Stimulated activated CD4-positive, alpha-beta T cell treated with anti-CD3 and anti-CD28 coated beads, Interleukin-12 subunit alpha, Interleukin-12 subunit beta, amount 100 ng/mL, for 48 hours (primary cell): Measurements from ENCODE around the gene EXD3.
"Not testable (repeated sequence)": the region's sequence is repeated elsewhere in the genome, so short reads cannot be mapped to it uniquely, and the experiment has no call there.

Source experiments
- DNase-seq, 3 donors: peaks; one replicate each; pipeline ENCODE4 v3.0.0-alpha.2; 2020; ENCODE audit warnings: low read depth in 2 of 3, low spot score in 1 of 3

EXD3 gene, protein sequence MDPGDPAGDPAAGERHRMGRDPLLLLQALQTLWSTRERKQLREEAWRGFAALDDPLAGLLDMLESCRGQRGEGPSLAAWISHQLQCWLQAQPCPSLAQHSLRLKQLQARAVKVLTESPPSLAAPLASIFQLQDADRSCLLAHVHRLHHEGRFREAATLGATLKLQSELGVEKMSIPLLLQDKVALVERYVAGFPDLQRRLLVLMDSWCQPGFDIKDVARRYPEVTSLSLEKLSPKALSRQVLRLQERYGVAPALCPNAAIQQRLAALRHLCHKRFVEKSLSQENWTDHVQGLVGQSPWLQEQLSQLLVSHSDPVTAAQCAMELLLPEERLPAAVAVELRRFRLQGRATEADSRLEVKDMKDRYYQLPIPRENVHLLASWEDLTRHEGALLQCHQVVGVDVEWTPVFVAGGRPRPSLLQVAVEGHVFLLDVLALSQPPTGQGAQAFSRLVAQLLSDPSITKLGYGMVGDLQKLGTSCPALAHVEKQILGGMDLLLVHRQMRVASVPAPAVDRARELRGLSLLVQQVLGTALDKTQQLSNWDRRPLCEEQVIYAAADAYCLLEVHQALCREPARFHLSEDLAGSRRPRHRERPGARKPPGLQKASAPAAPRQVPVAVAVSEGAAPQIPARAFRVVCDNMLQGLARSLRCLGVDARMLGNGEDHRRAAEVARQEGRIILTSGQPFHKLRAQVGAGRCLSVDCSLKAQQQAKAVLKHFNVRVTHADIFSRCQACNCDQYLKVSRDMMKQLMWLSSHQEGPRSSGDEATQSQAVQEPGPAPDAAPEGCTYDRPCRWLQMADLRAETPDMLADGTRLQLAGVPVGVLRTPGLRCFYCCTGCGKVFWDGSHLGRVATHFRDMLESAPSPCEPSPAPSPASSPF

GRCh38 chr9:137422604-137423513 is at the start of gene EXD3, which contains the start of gene NOXA1:
Gene EXD3, minus strand, starts transcription at chr9:137423162. Its CDS starts 27,805 bp downstream, at chr9:137395357.
Gene NOXA1, plus strand, starts transcription at chr9:137423393. Its CDS starts 137 bp downstream, at chr9:137423530.
- DNase-seq, result peak; percentile 93 to 97 (median 95)

DNA sequence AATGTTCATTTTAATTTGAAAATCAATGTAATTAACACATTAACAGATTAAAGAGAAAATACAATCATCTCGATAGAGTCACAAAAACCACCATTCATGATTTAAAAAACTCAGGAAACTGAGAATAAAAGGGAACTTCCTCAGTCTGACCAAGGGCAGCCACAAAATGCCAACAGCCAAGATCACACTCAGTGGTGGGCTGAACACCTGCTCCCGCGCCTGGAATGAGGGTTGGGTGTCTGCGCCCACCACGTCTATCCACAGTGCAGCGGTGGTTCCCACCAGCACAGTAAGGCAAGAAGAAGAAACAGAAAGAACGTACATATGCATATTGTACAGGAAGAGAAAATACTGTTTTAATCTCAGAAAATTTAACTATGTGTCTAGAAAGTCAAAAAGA is 47.8 kb upstream of the EXD3 start:
- DNase-seq, result no peak

DNA sequence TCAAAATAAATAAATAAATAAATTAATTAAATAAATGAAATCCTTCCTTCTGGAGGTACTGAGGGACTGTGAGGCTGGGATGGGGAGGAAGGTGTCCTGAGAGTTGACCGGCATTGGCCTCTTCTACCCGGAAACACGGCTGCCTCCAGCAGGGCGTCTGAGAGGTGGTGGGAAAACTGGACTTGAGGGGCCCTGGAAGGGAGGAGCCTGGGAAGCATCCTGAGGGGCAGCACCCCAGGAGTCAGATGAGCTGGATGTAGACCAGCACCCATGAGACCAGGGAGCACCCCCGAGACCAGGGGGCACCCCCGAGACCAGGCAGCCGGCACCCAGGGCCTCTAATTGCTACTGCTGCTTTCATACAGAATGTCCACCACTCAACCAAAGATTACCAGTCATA is 44.9 kb upstream of the EXD3 start:
- DNase-seq, result no peak

GRCh38 chr9:137467161-137467581 is 44.2 kb upstream of the EXD3 start:
- DNase-seq, result no peak

DNA sequence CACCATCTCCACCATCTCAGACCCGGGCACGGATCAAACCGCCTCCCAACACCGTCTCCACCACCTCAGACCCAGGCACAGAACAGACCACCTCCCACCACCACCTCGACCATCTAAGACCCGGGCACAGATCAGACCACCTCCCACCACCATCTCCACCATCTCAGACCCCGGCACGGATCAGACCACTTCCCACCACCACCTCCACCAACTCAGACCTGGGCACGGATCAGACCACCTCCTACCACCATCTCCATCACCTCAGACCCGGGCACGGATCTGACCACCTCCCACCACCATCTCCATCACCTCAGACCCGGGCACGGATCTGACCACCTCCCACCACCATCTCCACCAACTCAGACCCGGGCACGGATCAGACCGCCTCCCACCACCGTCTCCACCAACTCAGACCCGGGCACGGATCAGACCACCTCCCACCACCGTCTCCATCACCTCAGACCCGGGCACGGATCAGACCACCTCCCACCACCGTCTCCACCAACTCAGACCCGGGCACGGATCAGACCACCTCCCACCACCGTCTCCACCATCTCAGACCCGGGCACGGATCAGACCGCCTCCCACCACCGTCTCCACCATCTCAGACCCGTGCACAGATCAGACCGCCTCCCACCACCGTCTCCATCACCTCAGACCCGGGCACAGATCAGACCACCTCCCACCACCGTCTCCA is 43.6 kb upstream of the EXD3 start:
- DNase-seq, result not testable (repeated sequence)

GRCh38 chr9:137465720-137466388 is 42.9 kb upstream of the EXD3 start:
- no peak for DNase-seq

DNA sequence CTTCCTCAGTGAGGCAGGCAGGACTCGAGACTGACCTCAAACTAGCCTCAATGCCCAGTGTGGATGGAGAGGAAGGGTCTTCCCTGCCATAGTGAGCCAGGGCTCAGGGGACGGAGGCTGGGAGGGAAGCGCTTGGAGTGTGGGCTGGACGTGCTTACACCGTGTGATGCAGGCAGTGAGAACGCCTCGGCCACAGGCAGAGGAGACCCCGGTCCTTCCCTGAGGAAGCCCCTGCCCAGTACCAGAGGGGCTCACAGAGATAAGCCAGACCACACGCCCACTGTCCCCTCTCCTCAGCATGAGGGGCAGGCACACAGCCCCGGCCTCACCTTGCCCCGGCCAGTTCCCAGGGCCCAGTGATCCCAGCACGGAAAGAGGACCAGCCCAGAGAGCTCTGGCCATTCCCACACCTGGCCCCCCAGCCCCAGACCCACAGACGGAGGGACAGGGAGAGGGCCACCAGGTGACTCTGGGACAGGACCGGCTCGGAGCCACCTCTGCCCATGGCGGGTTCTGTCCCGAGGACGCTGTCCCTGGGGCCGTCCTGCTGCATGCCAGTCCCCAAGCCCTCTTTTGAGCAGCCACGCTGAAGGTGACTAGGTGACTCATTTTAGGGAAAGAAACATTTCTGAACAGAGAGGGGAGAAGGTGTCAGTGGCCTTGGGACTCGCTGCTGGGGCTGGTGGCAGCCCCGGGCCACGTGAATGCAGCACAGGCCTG is 42.2 kb upstream of the EXD3 start:
- no peak for DNase-seq

DNA sequence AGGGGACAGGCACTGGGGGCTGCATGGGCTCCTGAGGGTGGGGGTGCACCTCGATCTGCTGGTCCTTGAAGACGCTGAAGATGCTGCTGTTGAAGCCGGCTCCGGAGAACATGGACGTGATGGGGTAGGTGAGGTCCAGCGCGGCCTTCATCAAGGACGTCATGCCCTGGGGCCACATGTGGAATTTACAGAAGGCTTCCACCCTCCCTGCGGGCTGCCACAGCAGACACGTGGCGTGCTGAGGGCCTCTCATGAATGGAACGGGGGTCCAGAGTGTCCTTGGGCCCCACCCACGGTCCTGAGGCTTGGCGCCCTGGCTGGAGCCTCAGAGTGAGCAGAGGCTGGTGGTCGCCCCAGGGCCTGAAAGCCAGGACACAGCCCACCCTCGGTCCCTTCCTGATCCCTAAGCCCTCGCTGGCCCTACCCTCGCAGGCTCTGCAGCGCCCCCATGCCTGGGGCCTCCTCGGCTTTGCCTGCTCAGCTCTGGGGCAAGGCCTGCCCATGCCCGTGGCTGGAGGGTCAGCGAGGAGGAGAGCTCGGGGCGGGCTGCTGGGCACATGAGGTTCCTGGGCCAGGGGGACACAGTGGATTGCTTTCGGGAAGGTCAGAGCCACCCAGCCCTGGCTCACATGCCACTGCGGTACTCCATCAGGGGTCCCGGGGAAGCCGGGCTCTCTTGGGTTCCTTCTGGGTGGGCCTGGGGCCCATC is 41.5 kb upstream of the EXD3 start:
- DNase-seq, result no peak

- DNase-seq, result no peak
Measured at GRCh38 chr9:137463931-137464290, 40.9 kb upstream of the EXD3 start.

GRCh38 chr9:137462986-137463930 is 40.3 kb upstream of the EXD3 start:
- DNase-seq, result no peak

DNA sequence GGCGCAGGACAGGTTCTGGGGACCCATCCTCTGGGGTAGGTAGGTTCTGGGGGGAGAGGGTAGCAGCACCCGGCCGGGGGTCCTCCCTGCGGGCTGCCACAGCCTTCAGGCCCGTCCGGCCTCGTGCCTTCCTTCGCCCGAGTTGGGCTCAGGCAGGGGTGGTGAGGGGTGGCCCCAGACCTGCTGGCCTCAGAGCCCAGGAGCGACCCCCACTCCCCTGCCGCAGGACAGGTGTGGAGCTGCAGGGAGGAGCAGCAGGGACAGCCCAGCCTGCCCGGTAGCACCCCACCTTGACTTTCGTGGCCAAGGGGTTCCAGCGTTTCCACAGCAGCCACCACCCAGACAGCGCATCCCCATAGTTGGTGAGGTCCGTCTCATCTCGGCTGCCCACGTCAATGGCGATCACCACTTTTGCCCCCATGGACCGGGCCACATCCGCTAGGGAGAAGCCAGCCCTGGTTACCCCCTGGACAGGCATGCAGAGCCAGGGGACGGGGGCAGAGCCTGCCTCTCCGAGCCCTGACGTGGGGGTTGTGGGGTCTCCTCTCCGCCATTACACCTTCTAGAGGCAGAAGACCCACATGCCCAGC is 39.5 kb upstream of the EXD3 start:
- no peak for DNase-seq

GRCh38 chr9:137461663-137462395 is 38.9 kb upstream of the EXD3 start:
- peak; percentile 72 to 77 (median 73) for DNase-seq

DNA sequence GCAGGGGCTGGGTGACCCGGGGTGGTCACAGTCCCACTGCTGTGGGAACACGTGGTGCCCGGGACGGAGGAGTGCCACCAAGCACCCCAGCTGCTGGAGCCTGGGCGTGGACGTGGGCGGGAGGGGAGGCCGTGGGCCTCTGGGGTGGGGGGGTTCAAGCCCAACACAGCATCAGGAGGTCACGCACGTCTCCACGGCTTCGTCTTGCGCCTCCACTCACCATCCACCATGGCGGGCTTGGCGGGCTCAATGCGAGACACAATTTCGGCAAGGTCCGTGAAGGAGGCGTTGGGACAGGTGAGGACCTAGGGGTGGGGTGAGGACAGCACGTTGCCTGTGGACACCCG is 38.3 kb upstream of the EXD3 start:
- DNase-seq, result no peak

DNA sequence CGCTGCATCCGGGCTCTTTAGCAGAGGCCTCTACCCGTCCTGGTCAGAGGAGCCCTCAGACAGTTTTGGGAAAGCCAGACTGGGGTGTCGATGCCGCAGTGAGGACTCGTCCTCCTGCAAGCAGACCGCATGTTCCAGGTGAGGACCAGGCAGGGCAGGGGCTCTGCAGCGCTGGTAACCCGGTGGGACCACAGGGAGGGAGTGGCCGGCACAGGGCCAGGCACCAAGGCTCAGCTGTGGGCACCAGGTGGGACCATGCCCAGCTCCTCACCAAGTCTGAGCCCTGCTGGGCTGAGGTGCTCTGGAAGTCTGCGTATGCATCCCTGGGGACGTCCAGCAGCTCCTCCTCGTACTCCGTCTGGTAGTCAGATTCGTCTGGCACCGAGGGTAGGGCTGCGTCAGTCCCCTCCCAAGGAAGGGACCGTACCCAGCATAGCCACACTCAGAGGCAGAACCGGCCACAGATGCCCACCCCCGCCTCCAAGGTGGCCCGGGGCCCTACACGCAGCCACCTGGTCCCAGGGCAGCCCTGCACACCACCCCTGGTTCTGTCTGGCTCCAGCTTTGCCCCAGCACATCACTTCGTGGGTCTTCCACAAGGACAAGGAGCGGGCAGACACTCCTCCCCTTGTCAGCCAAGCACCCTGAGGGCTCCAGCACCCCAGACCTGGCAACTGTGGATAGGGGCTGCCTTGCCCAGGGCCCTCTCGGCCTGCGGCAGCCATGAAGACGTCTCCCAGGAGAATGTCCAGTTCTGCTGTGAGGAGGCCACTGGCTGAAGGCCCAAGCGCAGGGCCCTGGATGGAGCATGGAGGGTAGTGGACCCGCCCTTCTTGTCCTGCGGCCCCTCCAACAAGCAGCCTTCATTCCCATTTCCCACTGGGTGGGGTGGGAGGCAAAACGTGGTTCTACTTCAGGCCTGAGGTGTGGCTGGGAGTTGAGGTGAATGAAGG is 37.7 kb upstream of the EXD3 start:
- DNase-seq, result no peak

- DNase-seq, result no peak
Measured at GRCh38 chr9:137459601-137460362, 36.8 kb upstream of the EXD3 start.
